ENCODE results near the gene MAD1L1. TPM values are rescaled to one million over a fixed set of nuclear protein-coding genes. Genes with fewer than 3 reads are reported as not detected.

Gene MAD1L1
- total RNA-seq, 1 experiment from 2014 or later, result 38.5 TPM

GRCh38 chr7:1862560-1862959 is 370.2 kb downstream of the MAD1L1 start:
- H3K4me1 ChIP-seq (ENCODE audit: control insufficient read depth in 1 of 2, insufficient read depth in 2 of 2, low read length in 2 of 2), result no peaks in the 10 kb centered on the region
- H3K27me3 ChIP-seq (ENCODE audit: insufficient read depth, low read length), result no peaks in the 10 kb centered on the region
- POLR2A ChIA-PET, result no interaction called here
- CTCF ChIA-PET, result no interaction called here
- intact Hi-C loops (cut with micrococcal nuclease), result no loop called here
- no peak overlapping the region for H3K27ac ChIP-seq (ENCODE audit: low read depth, low read length)
- no peak overlapping the region for H2AFZ ChIP-seq (ENCODE audit: low read depth, low read length, poor library complexity, severe bottlenecking)
- H3K79me2 ChIP-seq (ENCODE audit: insufficient read depth, low read length), result no peaks in the 10 kb centered on the region
- TF ChIP-seq FOSL1 (IDR thresholded peaks at IDR 0.05; ENCODE audit: low read depth), result no peak
- no peak for TF ChIP-seq POLR2A (IDR thresholded peaks at IDR 0.05; ENCODE audit: borderline replicate concordance, extremely low read depth, insufficient read depth, insufficient read length)
- no peak for TF ChIP-seq ZBTB33 (IDR thresholded peaks at IDR 0.05; ENCODE audit: extremely low read depth, insufficient replicate concordance, low read length)
- no peak for TF ChIP-seq POLR2AphosphoS5 (IDR thresholded peaks at IDR 0.05; ENCODE audit: low read depth, low read length)
- no peak for TF ChIP-seq EGR1 (IDR thresholded peaks at IDR 0.05; ENCODE audit: low read depth)
- TF ChIP-seq YY1 (IDR thresholded peaks at IDR 0.05; ENCODE audit: extremely low read depth, insufficient replicate concordance, low read depth, low read length), result no peak
- TF ChIP-seq ELF1 (IDR thresholded peaks at IDR 0.05; ENCODE audit: borderline replicate concordance, low read depth), result no peak
- TF ChIP-seq CEBPB (IDR thresholded peaks at IDR 0.05; ENCODE audit: low read depth), result no peak
- TF ChIP-seq EZH2phosphoT487 (IDR thresholded peaks at IDR 0.05; ENCODE audit: borderline replicate concordance), result no peak
- no peak for TF ChIP-seq ATF3 (IDR thresholded peaks at IDR 0.05)
- TF ChIP-seq SRF (IDR thresholded peaks at IDR 0.05; ENCODE audit: low read depth), result no peak
- no peak for TF ChIP-seq CBX3 (IDR thresholded peaks at IDR 0.05; ENCODE audit: low read depth)
- TF ChIP-seq JUND (IDR thresholded peaks at IDR 0.05), result no peak
- no peak for TF ChIP-seq REST (IDR thresholded peaks at IDR 0.05; ENCODE audit: low read depth)
- TF ChIP-seq TCF7L2 (IDR thresholded peaks at IDR 0.05; ENCODE audit: borderline replicate concordance, extremely low read depth, insufficient read depth, insufficient read length), result no peak
- no peak for TF ChIP-seq ZFX (IDR thresholded peaks at IDR 0.05)
- ATAC-seq (no peak), DNase-seq (ENCODE audit: low read depth, low spot score) (no peak)
- H3K9me2 ChIP-seq (ENCODE audit: insufficient read depth), result no peaks in the 10 kb centered on the region
- no peak overlapping the region for H3K4me2 ChIP-seq (ENCODE audit: low read length)
- no TSS peak for BruUV-seq (replicated peaks)
- H3K9me3 ChIP-seq (ENCODE audit: control insufficient read depth in 1 of 2, insufficient read depth in 1 of 2, low read depth in 1 of 2, low read length in 2 of 2), result no peaks in the 10 kb centered on the region
- H4K20me1 ChIP-seq (ENCODE audit: insufficient read depth), result no peaks in the 10 kb centered on the region
- RAD21 ChIA-PET (ENCODE audit: low non-redundant PET in 1 of 2, low total read pairs in 2 of 2, uncharacterized antibody in 2 of 2, unreplicated experiment in 2 of 2), result no interaction called here
- no peaks in the 10 kb centered on the region for H3K36me3 ChIP-seq (ENCODE audit: control insufficient read depth in 1 of 2, insufficient read depth in 2 of 2, low read length in 2 of 2)
- no peak overlapping the region for H3K4me3 ChIP-seq (replicated peaks in 1 of 2; ENCODE audit: low read depth in 1 of 2, low read length in 2 of 2)
- H3K9ac ChIP-seq (ENCODE audit: low read length), result no peak overlapping the region
